GM18873 (cell line): Measurements from ENCODE around the gene LRRC36.

Experiments used
- ATAC-seq: cut with Tn5 transposase; IDR thresholded peaks from one replicate; pipeline ENCODE4 v1.9.1; 2021; ENCODE audit warnings: mild to moderate bottlenecking, moderate library complexity, moderate number of reproducible peaks; ENCODE audit not compliant: unreplicated experiment, low FRiP score

LRRC36 gene

GRCh38 chr16:67326472-67327309 lies at the start of gene LRRC36, which contains the start of gene KCTD19:
Gene LRRC36 (plus strand): TSS chr16:67326815. CDS start chr16:67326863, 48 bp downstream.
Gene KCTD19 (minus strand): TSS chr16:67326741. CDS start chr16:67326707, 34 bp downstream.
- no peak for ATAC-seq

GRCh38 chr16:67277294-67277998 lies 49.2 kb upstream of the LRRC36 start:
- ATAC-seq: no peak

GRCh38 chr16:67277999-67278772 lies 48.4 kb upstream of the LRRC36 start:
- ATAC-seq: no peak

GRCh38 chr16:67278773-67279295 lies 47.8 kb upstream of the LRRC36 start:
- no peak for ATAC-seq

GRCh38 chr16:67279296-67280089 lies 47.1 kb upstream of the LRRC36 start, which contains the start of gene PLEKHG4:
Gene PLEKHG4 (plus strand): TSS chr16:67279532. CDS start chr16:67280045, 513 bp downstream.
- no peak for ATAC-seq

- ATAC-seq: no peak
Observed at GRCh38 chr16:67280090-67281015, 46.3 kb upstream of the LRRC36 start.

GRCh38 chr16:67281536-67282446 lies 44.8 kb upstream of the LRRC36 start:
- ATAC-seq: no peak

- no peak for ATAC-seq
Observed at GRCh38 chr16:67282447-67282805, 44.2 kb upstream of the LRRC36 start.

- ATAC-seq: no peak
Observed at GRCh38 chr16:67283039-67283825, 43.4 kb upstream of the LRRC36 start.

- no peak for ATAC-seq
Observed at GRCh38 chr16:67283826-67284555, 42.6 kb upstream of the LRRC36 start.

GRCh38 chr16:67284699-67285646 lies 41.6 kb upstream of the LRRC36 start:
- no peak for ATAC-seq

- ATAC-seq: no peak
Observed at GRCh38 chr16:67286441-67287235, 40.0 kb upstream of the LRRC36 start.

- ATAC-seq: no peak
Observed at GRCh38 chr16:67287960-67288359, 38.7 kb upstream of the LRRC36 start.

GRCh38 chr16:67291461-67291860 lies 35.2 kb upstream of the LRRC36 start:
- no peak for ATAC-seq
